A549 (cell line): Measurements from ENCODE around the gene NHEJ1. TPM values are rescaled to one million over a fixed set of nuclear protein-coding genes. Genes with fewer than 3 reads are reported as not detected.

Experiments used
- ATAC-seq, 2 experiments: fragments of 200-7000 bp in 1 of 2; fragments of >200 bp in 1 of 2; cut with Nextera tagmentation in 1 of 2; cut with Tn5 transposase in 1 of 2; 3 replicates each; pipeline versions ENCODE4 v1.8.0 to v1.9.1; 2018 to 2020; ENCODE audit warnings: mild to moderate bottlenecking in 1 of 2, moderate library complexity in 1 of 2
- CTCF ChIA-PET: fragments of 300-600 bp; sonication (Branson Sonifier 250); formaldehyde crosslinking; extraction: SDS; loops from one replicate; lab custom pipeline; 2021; ENCODE audit warnings: antibody characterized with exemption, inconsistent platforms; lab: Yijun Ruan, JAX
- POLR2A ChIA-PET: fragments of 350-600 bp; formaldehyde crosslinking; extraction: SDS; loops from one replicate; lab custom pipeline; 2021; ENCODE audit warnings: antibody characterized with exemption, inconsistent platforms; lab: Yijun Ruan, JAX
- DNase-seq, 2 experiments: peaks; one replicate each; pipeline versions ENCODE4 v3.0.0 to v3.0.0-alpha.2; 2011 to 2016; ENCODE audit warnings: low read depth in 1 of 2, low spot score in 1 of 2
- FAIRE-seq: peaks from 2 replicates; lab custom pipeline; 2011; peaks lifted over from hg19 to GRCh38; lab: Jason Lieb, UNC
- H3K27ac ChIP-seq, 2 experiments: fragments of >200 bp; sonication (Bioruptor Twin); formaldehyde crosslinking; 3 replicates each; pipeline ENCODE4 v1.5.1; 2016 to 2017
- H3K4me1 ChIP-seq: fragments of >200 bp; sonication (Bioruptor Twin); formaldehyde crosslinking; 3 replicates; pipeline ENCODE4 v1.6.1; 2016
- H3K4me2 ChIP-seq: fragments of >200 bp; sonication (Bioruptor Twin); formaldehyde crosslinking; 3 replicates; pipeline ENCODE4 v1.6.1; 2016
- H3K4me3 ChIP-seq: fragments of >200 bp; sonication (Bioruptor Twin); formaldehyde crosslinking; 3 replicates; pipeline ENCODE4 v1.5.1; 2016
- H3K9me3 ChIP-seq: fragments of >200 bp; sonication (Bioruptor Twin); formaldehyde crosslinking; 3 replicates; pipeline ENCODE4 v1.6.1; 2016
- CTCF ChIP-seq: fragments of >200 bp; sonication (Bioruptor Twin); formaldehyde crosslinking; IDR thresholded peaks from 3 replicates; pipeline ENCODE4 v1.5.1; 2016
- EHMT2 ChIP-seq: fragments of 200-600 bp; sonication (generic); IDR thresholded peaks from 2 replicates; pipeline ENCODE4 v1.6.1; 2016; ENCODE audit warnings: antibody characterized with exemption, low read depth, mild to moderate bottlenecking, moderate library complexity
- EP300 ChIP-seq, 2 experiments: fragments of >200 bp; sonication (Bioruptor Twin); formaldehyde crosslinking; IDR thresholded peaks; 2 replicates in 1 of 2; 3 replicates in 1 of 2; pipeline ENCODE4 v1.6.1; 2016 to 2017
- ESRRA ChIP-seq: fragments of 150-350 bp; IDR thresholded peaks from 2 replicates; pipeline ENCODE4 v1.6.1; 2014; ENCODE audit warnings: mild to moderate bottlenecking, low read length, borderline replicate concordance
- FOSB ChIP-seq: fragments of 250-450 bp; sonication (Bioruptor Pico); IDR thresholded peaks from 2 replicates; pipeline ENCODE4 v1.5.0; 2020; ENCODE audit warnings: mild to moderate bottlenecking, moderate library complexity
- GATA3 ChIP-seq: IDR thresholded peaks from 2 replicates; pipeline ENCODE4 v1.6.1; 2012; ENCODE audit warnings: borderline replicate concordance
- HDAC2 ChIP-seq: fragments of 200-600 bp; sonication (generic); IDR thresholded peaks from 2 replicates; pipeline ENCODE4 v1.6.1; 2016
- HOXB13 ChIP-seq: fragments of 250-450 bp; sonication (Bioruptor Pico); IDR thresholded peaks from 2 replicates; pipeline ENCODE4 v1.5.0; 2020; ENCODE audit warnings: low read depth, mild to moderate bottlenecking, moderate library complexity
- JUNB ChIP-seq: fragments of >200 bp; sonication (Bioruptor Twin); formaldehyde crosslinking; IDR thresholded peaks from 2 replicates; pipeline ENCODE4 v1.6.1; 2016
- KDM5A ChIP-seq: fragments of 200-600 bp; sonication (generic); IDR thresholded peaks from 2 replicates; pipeline ENCODE4 v1.6.1; 2016; ENCODE audit warnings: antibody characterized with exemption, mild to moderate bottlenecking
- RAD21 ChIP-seq, 2 experiments: fragments of >200 bp in 1 of 2; sonication (Bioruptor Twin) in 1 of 2; formaldehyde crosslinking in 1 of 2; IDR thresholded peaks in 1 of 2; conservative IDR thresholded peaks in 1 of 2; 2 replicates in 1 of 2; 3 replicates in 1 of 2; pipeline ENCODE4 v1.6.1; 2012 to 2018; ENCODE audit warnings: inconsistent platforms in 1 of 2
- RCOR1 ChIP-seq: fragments of 150-350 bp; IDR thresholded peaks from 2 replicates; pipeline ENCODE4 v1.6.1; 2014; ENCODE audit warnings: antibody characterized with exemption, low read length, low read depth
- SMC3 ChIP-seq: fragments of >200 bp; sonication (Bioruptor Twin); formaldehyde crosslinking; IDR thresholded peaks from 3 replicates; pipeline ENCODE4 v1.6.1; 2018; ENCODE audit warnings: inconsistent platforms
- USF2 ChIP-seq: fragments of 450-650 bp; IDR thresholded peaks from 2 replicates; pipeline ENCODE4 v1.6.1; 2014; ENCODE audit warnings: antibody characterized with exemption
- ZSCAN20 ChIP-seq: fragments of 250-450 bp; sonication (Bioruptor Pico); IDR thresholded peaks from 2 replicates; pipeline ENCODE4 v1.8.0; 2022; ENCODE audit warnings: mild to moderate bottlenecking, moderate library complexity
- WGBS: methylation state at CpG from one replicate; pipeline ENCODE4 v1.1.6; 2017; ENCODE audit errors: missing lambda C conversion rate; 5-methylcytosine and 5-hydroxymethylcytosine counted together
- polyA plus RNA-seq, 4 experiments: library from polyadenylated mRNA; depleted of rRNA in 3 of 4; stranded (reverse); fragments of >200 nt; fragmentation: RNase III in 1 of 4; extraction: RNeasy Plus Mini Kit Qiagen cat#74134 plus additional on column Dnase treatment in 1 of 4; gene quantifications; 2 replicates in 3 of 4; 3 replicates in 1 of 4; pipeline ENCODE4 v1.2.3, GENCODE V29; 2011 to 2017

NHEJ1 gene
- polyA plus RNA-seq, 2 of the 4 experiments (the other 2 are of a cell fraction), result 18.5 to 31.8 TPM

GRCh38 chr2:219030177-219030940 is 130.3 kb downstream of the NHEJ1 start (continued):
- no peak for TF ChIP-seq KDM5A
- TF ChIP-seq HDAC2, result no peak
- TF ChIP-seq EP300 (IDR thresholded peaks at IDR 0.05), result no peak
- no peak for TF ChIP-seq JUNB

- ChIA-PET POLR2A (no interaction called here), CTCF (interaction anchor here (0.6 to 12.4 kb wide), 57 partner anchors 10 to 498 kb away, joined by 3 to 173 read pairs (median 6); partner anchors contain the start of genes CFAP65, CRYBA2, IHH and NHEJ1)
- TF ChIP-seq HOXB13 (CRISPR knock-in tag) (no peak), RAD21 (conservative IDR thresholded peaks at IDR 0.05 in 1 of 2, IDR thresholded peaks at IDR 0.05 in 1 of 2) (peak; percentile 82 to 87), ZSCAN20 (CRISPR knock-in tag) (no peak), RCOR1 (no peak), CTCF (peak; percentile 88), SMC3 (peak; percentile 84), FOSB (CRISPR knock-in tag) (no peak), EHMT2 (no peak), GATA3 (no peak)
- no peaks in the 10 kb centered on the region for H3K9me3 ChIP-seq
- FAIRE-seq, result no peak
- no peak overlapping the region for H3K27ac ChIP-seq
- peak; percentile 76 to 80 for DNase-seq
- H3K4me2 ChIP-seq, result no peak overlapping the region
- no peak overlapping the region for H3K4me3 ChIP-seq
- H3K4me1 ChIP-seq, result no peaks in the 10 kb centered on the region
- ATAC-seq, result peak; percentile 89 to 97; a peak in 5 of 6 replicates
- 32% methylated on average over 9 of the region's 9 CpGs for WGBS
Measured at GRCh38 chr2:219029829-219030165, 130.8 kb downstream of the NHEJ1 start.

- DNase-seq, result no peak
- Histone ChIP-seq H3K4me3 (no peak overlapping the region), H3K27ac (no peak overlapping the region), H3K4me2 (no peak overlapping the region)
- POLR2A ChIA-PET, result no interaction called here
- no peak for FAIRE-seq
- TF ChIP-seq USF2, result no peak
- TF ChIP-seq, all 56 proteins: peak for 0
- WGBS, result 38% methylated on average over 9 of the region's 13 CpGs
- no peaks in the 10 kb centered on the region for H3K4me1 ChIP-seq
- no peaks in the 10 kb centered on the region for H3K9me3 ChIP-seq
- ATAC-seq, result peak; percentile 20 to 27; a peak in 5 of 6 replicates
- CTCF ChIA-PET, result interaction anchor here (0.6 to 12.4 kb wide), 58 partner anchors 9 to 498 kb away, joined by 3 to 173 read pairs (median 6); partner anchors contain the start of genes CFAP65, CRYBA2, IHH and NHEJ1
Measured at GRCh38 chr2:219028996-219029828, 131.4 kb downstream of the NHEJ1 start.

- FAIRE-seq (no peak), ATAC-seq (no peak)
- no peak overlapping the region for H3K27ac ChIP-seq
- TF ChIP-seq FOSB (CRISPR knock-in tag) (no peak), HDAC2 (no peak), ESRRA (no peak)
- TF ChIP-seq, all 56 proteins: peak for 0
- Histone ChIP-seq H3K4me3 (no peak overlapping the region), H3K4me2 (no peak overlapping the region), H3K9me3 (no peaks in the 10 kb centered on the region), H3K4me1 (no peaks in the 10 kb centered on the region)
- CTCF ChIA-PET, result interaction anchor here (0.6 to 12.4 kb wide), 17 partner anchors 8 to 307 kb away, joined by 3 to 173 read pairs (median 21); partner anchors contain the start of genes CFAP65, CRYBA2, IHH and NHEJ1
- POLR2A ChIA-PET, result no interaction called here
- WGBS, result 37% methylated on average over 5 of the region's 5 CpGs
- DNase-seq, result no peak
Measured at GRCh38 chr2:219028141-219028540, 132.5 kb downstream of the NHEJ1 start.
